Measurements from ENCODE around the gene STAC. TPM values are rescaled to one million over a fixed set of nuclear protein-coding genes. Genes with fewer than 3 reads are reported as not detected.

The STAC gene
- total and polyA plus RNA-seq, 4 donors = 0.21 to 0.56 (median 0.39) TPM

- H3K27me3 ChIP-seq (ENCODE audit: control insufficient read depth in 4 of 4, insufficient read depth in 4 of 4, low read length in 3 of 4) = peaks cover 0 to 5% (median 0%) of the 10 kb centered on the region in 4 donors
- H3K4me1 ChIP-seq (ENCODE audit: control insufficient read depth in 4 of 4, insufficient read depth in 4 of 4, low read length in 3 of 4) = no peaks in the 10 kb centered on the region
- DNase-seq (ENCODE audit: low spot score) = no peak
- H3K9me3 ChIP-seq (ENCODE audit: control insufficient read depth in 4 of 4, low read length in 3 of 4) = no peaks in the 10 kb centered on the region
- no peak overlapping the region for H3K4me3 ChIP-seq (ENCODE audit: low read depth in 1 of 3, low read length in 3 of 3)
- H3K36me3 ChIP-seq (ENCODE audit: control insufficient read depth in 4 of 4, insufficient read depth in 3 of 4, low read depth in 1 of 4, low read length in 3 of 4) = no peaks in the 10 kb centered on the region
- H3K27ac ChIP-seq (ENCODE audit: low read depth in 1 of 2, low read length in 2 of 2) = no peak overlapping the region
- WGBS = 75% methylated on average over 3 of the region's 3 CpGs
- TF ChIP-seq ZBTB33 (IDR thresholded peaks at IDR 0.05) = no peak
- TF ChIP-seq FOXA2 (IDR thresholded peaks at IDR 0.05) = no peak
- no peak for TF ChIP-seq MAX (IDR thresholded peaks at IDR 0.05)
- no peak overlapping the region for H3K9ac ChIP-seq (ENCODE audit: low read depth in 1 of 2, low read length in 2 of 2)
Measured at GRCh38 chr3:36524560-36524959, 144.3 kb downstream of the STAC start.

GRCh38 chr3:36525115-36525801 lies 145.0 kb downstream of the STAC start:
- H3K27ac ChIP-seq (ENCODE audit: low read depth in 1 of 2, low read length in 2 of 2) = no peak overlapping the region
- H3K27me3 ChIP-seq (ENCODE audit: control insufficient read depth in 4 of 4, insufficient read depth in 4 of 4, low read length in 3 of 4) = peaks cover 0 to 5% (median 0%) of the 10 kb centered on the region in 4 donors
- no peak for DNase-seq (ENCODE audit: low spot score)
- no peak overlapping the region for H3K4me3 ChIP-seq (ENCODE audit: low read depth in 1 of 3, low read length in 3 of 3)
- H3K36me3 ChIP-seq (ENCODE audit: control insufficient read depth in 4 of 4, insufficient read depth in 3 of 4, low read depth in 1 of 4, low read length in 3 of 4) = no peaks in the 10 kb centered on the region
- no peaks in the 10 kb centered on the region for H3K9me3 ChIP-seq (ENCODE audit: control insufficient read depth in 4 of 4, low read length in 3 of 4)
- H3K9ac ChIP-seq (ENCODE audit: low read depth in 1 of 2, low read length in 2 of 2) = no peak overlapping the region
- WGBS = 76% methylated on average over 3 of the region's 3 CpGs
- peak; percentile 7 to 45 for TF ChIP-seq RXRA (IDR thresholded peaks at IDR 0.05)
- TF ChIP-seq NR2F2 (IDR thresholded peaks at IDR 0.05) = no peak
- no peaks in the 10 kb centered on the region for H3K4me1 ChIP-seq (ENCODE audit: control insufficient read depth in 4 of 4, insufficient read depth in 4 of 4, low read length in 3 of 4)

- no peak for DNase-seq (ENCODE audit: low spot score)
- no peak for TF ChIP-seq ATF3 (IDR thresholded peaks at IDR 0.05)
- TF ChIP-seq SP1 (IDR thresholded peaks at IDR 0.05) = no peak
- TF ChIP-seq YY1 (IDR thresholded peaks at IDR 0.05) = no peak
- TF ChIP-seq REST (IDR thresholded peaks at IDR 0.05) = no peak
- TF ChIP-seq FOXA1 (IDR thresholded peaks at IDR 0.05) = no peak
- no peak for TF ChIP-seq NR2F2 (IDR thresholded peaks at IDR 0.05)
- H3K36me3 ChIP-seq (ENCODE audit: control insufficient read depth in 4 of 4, insufficient read depth in 3 of 4, low read depth in 1 of 4, low read length in 3 of 4) = no peaks in the 10 kb centered on the region
- H3K4me3 ChIP-seq (ENCODE audit: low read depth in 1 of 3, low read length in 3 of 3) = no peak overlapping the region
- H3K9me3 ChIP-seq (ENCODE audit: control insufficient read depth in 4 of 4, low read length in 3 of 4) = no peaks in the 10 kb centered on the region
- WGBS = 76% methylated on average over 4 of the region's 4 CpGs
- H3K27ac ChIP-seq (ENCODE audit: low read depth in 1 of 2, low read length in 2 of 2) = no peak overlapping the region
- H3K27me3 ChIP-seq (ENCODE audit: control insufficient read depth in 4 of 4, insufficient read depth in 4 of 4, low read length in 3 of 4) = peaks cover 0 to 3% (median 0%) of the 10 kb centered on the region in 4 donors
- H3K4me1 ChIP-seq (ENCODE audit: control insufficient read depth in 4 of 4, insufficient read depth in 4 of 4, low read length in 3 of 4) = no peaks in the 10 kb centered on the region
- H3K9ac ChIP-seq (ENCODE audit: low read depth in 1 of 2, low read length in 2 of 2) = no peak overlapping the region
Measured at GRCh38 chr3:36538136-36538749, 157.9 kb downstream of the STAC start.
